H54 (cell line): ENCODE data around the gene SYCE1L.

Source experiments
- DNase-seq: peaks from one replicate; pipeline ENCODE4 v3.0.0; 2011; ENCODE audit warnings: low spot score, mixed read lengths; ENCODE audit not compliant: insufficient read length
- FAIRE-seq: peaks from 3 replicates; lab custom pipeline; 2011; peaks lifted over from hg19 to GRCh38; lab: Jason Lieb, UNC
- POLR2A ChIP-seq: IDR thresholded peaks from 2 replicates; pipeline ENCODE4 v1.6.1; 2011; ENCODE audit warnings: low read depth, mild to moderate bottlenecking, low read length

SYCE1L gene

GRCh38 chr16:77250400-77250799, 51.2 kb downstream of the SYCE1L start:
- no peak for TF ChIP-seq POLR2A
- no peak for DNase-seq
- no peak for FAIRE-seq
